ENCODE results near the gene ERFE. TPM values are rescaled to one million over a fixed set of nuclear protein-coding genes. Genes with fewer than 3 reads are reported as not detected.
"Not testable (repeated sequence)": the region's sequence is repeated elsewhere in the genome, so short reads cannot be mapped to it uniquely, and the experiment has no call there.

Gene ERFE, protein sequence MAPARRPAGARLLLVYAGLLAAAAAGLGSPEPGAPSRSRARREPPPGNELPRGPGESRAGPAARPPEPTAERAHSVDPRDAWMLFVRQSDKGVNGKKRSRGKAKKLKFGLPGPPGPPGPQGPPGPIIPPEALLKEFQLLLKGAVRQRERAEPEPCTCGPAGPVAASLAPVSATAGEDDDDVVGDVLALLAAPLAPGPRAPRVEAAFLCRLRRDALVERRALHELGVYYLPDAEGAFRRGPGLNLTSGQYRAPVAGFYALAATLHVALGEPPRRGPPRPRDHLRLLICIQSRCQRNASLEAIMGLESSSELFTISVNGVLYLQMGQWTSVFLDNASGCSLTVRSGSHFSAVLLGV
- 2.6 and 2.8 TPM in 2 replicates for total RNA-seq
- long read RNA-seq, result 0 reads

DNA sequence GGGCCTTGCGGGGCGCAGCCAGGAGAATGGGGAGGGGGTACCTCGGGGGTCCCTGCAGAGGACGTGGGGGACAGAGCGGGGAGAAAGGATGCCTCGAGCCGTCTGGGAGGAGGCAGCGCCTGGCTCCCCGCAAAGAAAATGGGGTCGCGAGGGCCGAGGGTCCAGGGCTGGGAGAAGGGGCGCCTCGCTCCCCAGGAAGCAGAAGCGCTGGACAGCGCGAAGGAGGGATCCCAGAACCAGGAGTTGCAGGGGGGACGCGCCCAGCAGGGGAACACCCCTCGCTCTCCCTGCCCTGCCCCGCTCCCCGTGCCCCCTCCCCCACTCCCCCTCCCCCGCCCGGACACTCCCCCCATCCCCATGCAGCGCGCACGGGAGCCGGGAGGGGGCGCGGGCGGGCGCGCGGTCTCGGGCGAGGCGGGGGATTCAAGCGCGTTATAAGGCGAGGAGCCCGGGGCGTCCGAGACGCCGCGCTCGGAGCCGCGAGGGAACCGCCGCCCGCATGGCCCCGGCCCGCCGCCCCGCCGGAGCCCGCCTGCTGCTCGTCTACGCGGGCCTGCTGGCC, at the start of gene ERFE:
Gene ERFE, plus strand, starts transcription at position 462 of the 562 bp plus-strand sequence. Its CDS starts 38 bp downstream, at position 500.
- H3K9me3 Mint-ChIP-seq, result no peaks in the 10 kb centered on the region
- H3K27me3 Mint-ChIP-seq (ENCODE audit: low read depth), result peaks cover 35% of the 10 kb centered on the region
- DNase-seq (ENCODE audit: low read depth, low spot score), result peak; percentile 62
- H3K36me3 Mint-ChIP-seq (ENCODE audit: low read depth), result no peaks in the 10 kb centered on the region
- TF ChIP-seq, protein P1, sequence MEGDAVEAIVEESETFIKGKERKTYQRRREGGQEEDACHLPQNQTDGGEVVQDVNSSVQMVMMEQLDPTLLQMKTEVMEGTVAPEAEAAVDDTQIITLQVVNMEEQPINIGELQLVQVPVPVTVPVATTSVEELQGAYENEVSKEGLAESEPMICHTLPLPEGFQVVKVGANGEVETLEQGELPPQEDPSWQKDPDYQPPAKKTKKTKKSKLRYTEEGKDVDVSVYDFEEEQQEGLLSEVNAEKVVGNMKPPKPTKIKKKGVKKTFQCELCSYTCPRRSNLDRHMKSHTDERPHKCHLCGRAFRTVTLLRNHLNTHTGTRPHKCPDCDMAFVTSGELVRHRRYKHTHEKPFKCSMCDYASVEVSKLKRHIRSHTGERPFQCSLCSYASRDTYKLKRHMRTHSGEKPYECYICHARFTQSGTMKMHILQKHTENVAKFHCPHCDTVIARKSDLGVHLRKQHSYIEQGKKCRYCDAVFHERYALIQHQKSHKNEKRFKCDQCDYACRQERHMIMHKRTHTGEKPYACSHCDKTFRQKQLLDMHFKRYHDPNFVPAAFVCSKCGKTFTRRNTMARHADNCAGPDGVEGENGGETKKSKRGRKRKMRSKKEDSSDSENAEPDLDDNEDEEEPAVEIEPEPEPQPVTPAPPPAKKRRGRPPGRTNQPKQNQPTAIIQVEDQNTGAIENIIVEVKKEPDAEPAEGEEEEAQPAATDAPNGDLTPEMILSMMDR (conservative IDR thresholded peaks at IDR 0.05), result peak; percentile 68
- H3K4me3 Mint-ChIP-seq, result peak within 1 kb of the TSS; percentile 68
- no peak within 1 kb of the TSS for H3K27ac Mint-ChIP-seq (ENCODE audit: unreplicated experiment)
- H3K4me1 Mint-ChIP-seq, result peaks cover 9% of the 10 kb centered on the region

DNA sequence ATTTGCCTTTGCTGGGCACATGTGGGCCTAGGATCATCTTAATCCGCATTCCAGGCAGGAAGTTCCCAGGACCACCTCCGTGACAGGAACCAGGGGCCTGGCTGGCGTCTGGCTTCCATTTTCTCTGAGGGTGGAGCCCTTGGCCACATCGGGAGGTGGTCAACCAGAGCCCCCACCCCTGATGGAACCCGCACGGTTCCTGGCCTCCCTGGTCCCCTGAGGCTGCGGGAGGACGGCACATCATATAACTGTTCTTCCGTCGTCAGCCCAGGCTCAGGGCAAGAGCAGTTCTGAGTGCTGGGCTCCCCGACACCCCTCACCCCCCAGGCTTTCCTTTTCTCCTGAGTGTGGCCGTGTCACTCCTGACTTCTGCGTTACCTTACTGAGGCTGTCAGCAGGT, 45.2 kb upstream of the ERFE start:
- Mint-ChIP-seq H3K9me3 (peaks cover 8% of the 10 kb centered on the region), H3K4me3 (no peak overlapping the region), H3K36me3 (ENCODE audit: low read depth) (peaks cover 6% of the 10 kb centered on the region), H3K4me1 (peaks cover 11% of the 10 kb centered on the region), H3K27ac (ENCODE audit: unreplicated experiment) (no peak overlapping the region), H3K27me3 (ENCODE audit: low read depth) (peaks cover 5% of the 10 kb centered on the region)
- TF ChIP-seq, protein P1 (conservative IDR thresholded peaks at IDR 0.05), result no peak
- DNase-seq (ENCODE audit: low read depth, low spot score), result no peak

DNA sequence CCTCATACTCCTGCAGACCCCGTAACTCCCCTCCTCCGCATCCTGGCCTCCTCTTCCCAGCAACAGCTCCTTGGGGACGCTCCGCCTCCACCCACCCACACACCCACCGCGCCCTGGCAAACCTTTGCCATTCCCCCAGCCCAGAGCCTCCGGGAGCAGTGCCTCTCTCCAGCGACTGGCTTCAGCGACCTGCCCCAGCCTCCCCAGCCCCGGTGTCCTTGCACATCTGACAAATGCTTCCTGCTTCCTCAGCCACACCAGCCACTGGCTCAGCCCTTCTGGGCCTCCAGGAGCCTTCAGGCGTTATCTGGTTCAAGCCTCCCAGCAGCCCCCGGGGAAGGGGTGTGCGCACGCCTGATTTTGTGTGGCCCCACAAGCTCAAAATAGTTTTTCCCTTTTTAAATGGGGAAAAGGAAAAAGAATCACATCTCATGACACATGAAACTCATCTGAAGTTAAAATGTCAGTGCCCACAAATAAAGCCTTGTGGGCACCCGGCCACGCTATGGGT, 44.4 kb upstream of the ERFE start:
- Mint-ChIP-seq H3K36me3 (ENCODE audit: low read depth) (peaks cover 6% of the 10 kb centered on the region), H3K9me3 (peaks cover 8% of the 10 kb centered on the region), H3K27ac (ENCODE audit: unreplicated experiment) (peak overlapping the region; percentile 71), H3K27me3 (ENCODE audit: low read depth) (peaks cover 5% of the 10 kb centered on the region), H3K4me1 (peaks cover 3% of the 10 kb centered on the region), H3K4me3 (no peak overlapping the region)
- TF ChIP-seq, protein P1 (conservative IDR thresholded peaks at IDR 0.05), result no peak
- no peak for DNase-seq (ENCODE audit: low read depth, low spot score)

DNA sequence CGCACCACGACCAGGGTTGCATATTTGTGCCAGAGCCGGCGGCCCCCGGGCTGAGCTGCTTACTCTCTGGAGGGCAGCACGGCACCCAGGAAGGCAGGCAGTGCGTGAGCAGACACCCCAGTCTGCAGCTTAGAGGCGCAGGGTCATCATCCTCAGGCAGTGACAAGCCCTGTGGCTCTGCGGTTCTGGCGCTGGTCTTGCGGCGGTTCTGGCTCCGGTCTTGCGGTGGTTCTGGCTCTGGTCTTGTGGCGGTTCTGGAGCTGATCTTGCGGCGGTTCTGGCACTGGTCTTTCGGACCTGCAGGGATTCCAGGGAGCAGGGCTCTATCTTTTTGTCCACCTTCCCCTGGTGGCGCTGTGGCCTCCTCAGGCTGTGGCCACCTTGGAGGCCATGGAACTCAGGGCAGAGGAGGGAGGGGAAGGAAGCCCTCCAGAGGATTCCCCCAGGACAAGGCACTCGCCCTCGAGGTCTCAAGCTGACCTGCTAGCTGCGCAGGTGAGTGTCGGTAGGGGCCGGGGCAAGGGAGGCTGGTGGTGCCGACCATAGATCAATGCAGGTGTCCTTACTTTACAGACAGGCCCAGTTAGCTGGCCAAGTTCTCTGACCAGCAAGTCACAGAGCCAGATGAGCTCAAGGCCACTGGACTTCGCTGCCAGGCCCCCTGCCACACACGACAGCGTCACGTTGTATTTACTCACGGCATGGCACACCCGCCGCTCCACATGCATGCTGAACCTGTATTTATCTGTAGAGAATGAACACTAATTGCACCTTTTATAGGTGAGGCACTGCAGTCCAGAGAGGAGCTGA, 43.7 kb upstream of the ERFE start:
- TF ChIP-seq, protein P1 (conservative IDR thresholded peaks at IDR 0.05), result no peak
- DNase-seq (ENCODE audit: low read depth, low spot score), result no peak
- Mint-ChIP-seq H3K27ac (ENCODE audit: unreplicated experiment) (peak overlapping the region; percentile 63), H3K4me1 (no peaks in the 10 kb centered on the region), H3K36me3 (ENCODE audit: low read depth) (peaks cover 6% of the 10 kb centered on the region), H3K9me3 (peaks cover 8% of the 10 kb centered on the region), H3K27me3 (ENCODE audit: low read depth) (peaks cover 5% of the 10 kb centered on the region), H3K4me3 (no peak overlapping the region)

DNA sequence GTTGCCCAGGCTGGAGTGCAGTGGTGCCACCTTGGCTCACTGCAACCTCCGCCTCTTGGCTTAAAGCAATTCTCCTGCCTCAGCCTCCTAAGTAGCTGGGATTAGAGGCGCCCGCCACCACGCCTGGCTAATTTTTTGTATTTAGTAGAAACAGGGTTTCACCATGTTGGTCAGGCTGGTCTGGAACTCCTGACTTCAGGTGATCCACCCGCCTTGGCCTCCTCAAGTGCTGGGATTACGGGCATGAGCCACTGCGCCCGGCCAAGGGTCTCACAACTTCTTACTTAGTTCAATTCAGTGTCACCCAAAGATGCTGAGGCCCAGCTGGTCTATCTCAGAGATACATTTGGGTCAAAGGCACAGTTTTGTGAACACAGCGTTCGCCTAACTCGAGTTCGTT, 43.1 kb upstream of the ERFE start:
- H3K4me1 Mint-ChIP-seq; H3K27ac Mint-ChIP-seq (ENCODE audit: unreplicated experiment); H3K9me3 Mint-ChIP-seq; DNase-seq (ENCODE audit: low read depth, low spot score); H3K36me3 Mint-ChIP-seq (ENCODE audit: low read depth); H3K4me3 Mint-ChIP-seq; H3K27me3 Mint-ChIP-seq (ENCODE audit: low read depth): not testable (repeated sequence)

Measured in neural crest cell (in vitro differentiated cells).